Cardiac fibroblast (primary cell): ENCODE data around the gene CLIC6.

Experiments
- DNase-seq, 2 donors: peaks; one replicate each; pipeline versions ENCODE4 v3.0.0 to v3.0.0-alpha.2; 2010; ENCODE audit warnings: low read depth in 2 of 2
- H3K4me3 ChIP-seq, 2 donors: replicated peaks in 1 of 2; 1 replicate in 1 of 2; 2 replicates in 1 of 2; pipeline ENCODE4 v1.5.1; 2011; ENCODE audit warnings: low read depth in 2 of 2, low read length in 2 of 2, mild to moderate bottlenecking in 2 of 2, moderate library complexity in 1 of 2
- CTCF ChIP-seq: IDR thresholded peaks from one replicate; pipeline ENCODE4 v1.5.1; 2011; ENCODE audit warnings: low read depth, mild to moderate bottlenecking, low read length, inconsistent platforms

Gene CLIC6

DNA sequence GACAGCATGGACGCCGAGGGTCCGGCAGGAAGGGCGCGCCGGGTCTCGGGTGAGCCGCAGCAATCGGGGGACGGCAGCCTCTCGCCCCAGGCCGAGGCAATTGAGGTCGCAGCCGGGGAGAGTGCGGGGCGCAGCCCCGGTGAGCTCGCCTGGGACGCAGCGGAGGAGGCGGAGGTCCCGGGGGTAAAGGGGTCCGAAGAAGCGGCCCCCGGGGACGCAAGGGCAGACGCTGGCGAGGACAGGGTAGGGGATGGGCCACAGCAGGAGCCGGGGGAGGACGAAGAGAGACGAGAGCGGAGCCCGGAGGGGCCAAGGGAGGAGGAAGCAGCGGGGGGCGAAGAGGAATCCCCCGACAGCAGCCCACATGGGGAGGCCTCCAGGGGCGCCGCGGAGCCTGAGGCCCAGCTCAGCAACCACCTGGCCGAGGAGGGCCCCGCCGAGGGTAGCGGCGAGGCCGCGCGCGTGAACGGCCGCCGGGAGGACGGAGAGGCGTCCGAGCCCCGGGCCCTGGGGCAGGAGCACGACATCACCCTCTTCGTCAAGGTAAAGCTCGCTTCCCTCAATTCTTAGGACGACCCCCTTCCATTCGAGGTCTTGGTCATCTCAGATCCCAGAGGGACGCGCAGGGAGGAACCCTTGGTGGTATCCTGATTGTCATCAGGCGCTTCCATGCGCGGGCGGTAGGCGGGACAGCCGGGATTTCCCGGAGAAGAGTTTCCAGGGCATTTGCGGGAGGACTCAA, 1.6 kb downstream of the CLIC6 start:
- no peak overlapping the region for H3K4me3 ChIP-seq
- DNase-seq, result no peak
- TF ChIP-seq CTCF, result no peak

DNA sequence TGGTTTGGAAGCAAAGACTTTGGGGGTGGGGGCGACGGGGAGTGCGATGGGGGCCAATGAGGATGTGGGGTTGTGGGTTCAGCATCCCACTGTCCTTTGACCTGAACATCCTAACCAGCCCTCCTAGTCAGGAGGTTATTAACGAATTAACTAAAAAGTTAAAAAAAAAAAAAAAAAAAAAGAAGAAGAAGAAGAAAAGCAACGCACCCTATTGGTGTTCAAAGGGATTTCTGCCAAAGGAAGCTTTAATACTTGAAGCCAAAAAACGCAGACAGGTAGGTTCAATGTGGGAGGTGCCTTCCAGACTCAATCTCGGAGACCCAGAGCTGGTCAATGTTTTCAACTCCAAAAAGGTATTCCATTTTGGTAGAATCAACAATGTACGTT, 2.2 kb downstream of the CLIC6 start:
- no peak overlapping the region for H3K4me3 ChIP-seq
- DNase-seq, result no peak
- TF ChIP-seq CTCF, result no peak

DNA sequence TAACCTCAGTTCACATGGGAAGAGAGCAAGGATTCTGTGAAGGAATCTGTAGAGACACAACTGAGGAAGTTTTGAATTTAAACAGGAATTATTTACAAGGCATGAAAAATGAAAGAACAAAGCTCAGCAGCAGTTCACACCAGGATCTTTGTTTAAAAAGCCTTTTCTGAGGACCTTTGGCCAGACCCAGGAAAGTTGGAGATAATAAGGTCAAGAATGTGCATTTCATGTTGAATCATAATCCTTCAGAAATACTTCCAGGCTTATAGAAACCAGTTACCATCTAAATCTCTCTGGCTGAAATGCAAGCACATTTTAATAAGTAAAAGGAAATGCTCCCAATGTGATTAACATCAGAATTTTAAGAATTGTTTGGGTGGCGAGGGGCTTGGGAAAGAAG, 2.7 kb downstream of the CLIC6 start:
- TF ChIP-seq CTCF, result no peak
- no peak for DNase-seq
- H3K4me3 ChIP-seq, result no peak overlapping the region

- H3K4me3 ChIP-seq, result no peak overlapping the region
- DNase-seq, result no peak
- no peak for TF ChIP-seq CTCF
Observed at GRCh38 chr21:34671891-34672290, 3.1 kb downstream of the CLIC6 start.

GRCh38 chr21:34673006-34673405, 4.2 kb downstream of the CLIC6 start:
- no peak for DNase-seq
- no peak for TF ChIP-seq CTCF
- no peak overlapping the region for H3K4me3 ChIP-seq

DNA sequence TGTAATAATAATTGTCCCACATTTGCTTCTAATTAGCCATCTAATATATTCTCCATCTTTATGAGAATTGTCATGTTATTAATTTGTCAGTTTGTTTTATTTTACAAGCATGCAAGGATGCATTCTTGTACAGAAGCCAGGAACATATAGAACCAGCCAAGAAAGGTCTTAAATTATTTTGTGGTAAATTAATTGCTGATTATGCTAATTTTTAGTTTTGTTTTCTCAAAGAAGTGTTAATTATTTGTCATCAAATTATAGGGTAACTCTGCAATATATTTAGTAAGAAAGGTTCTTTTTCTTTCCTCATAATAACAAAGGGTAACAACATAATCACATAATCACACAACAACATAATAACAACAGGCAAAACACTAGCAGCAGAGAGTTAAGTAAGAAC, 5.7 kb downstream of the CLIC6 start:
- DNase-seq, result no peak
- no peak overlapping the region for H3K4me3 ChIP-seq
- TF ChIP-seq CTCF, result no peak

GRCh38 chr21:34675871-34676270, 7.1 kb downstream of the CLIC6 start:
- no peak for TF ChIP-seq CTCF
- H3K4me3 ChIP-seq, result no peak overlapping the region
- DNase-seq, result no peak
